Activated T-helper 2 cell treated with anti-CD3 and anti-CD28 coated beads, Interferon-gamma antibody, Interleukin-2, Interleukin-4, amounts not matched to agents 10 μg/mL and 5 μg/mL and 100 μg/mL, durations not matched to agents 14 hours and 24 hours and 36 hours (primary cell): ENCODE data around the gene THEMIS. TPM values are rescaled to one million over a fixed set of nuclear protein-coding genes. Genes with fewer than 3 reads are reported as not detected.

ENCODE experiments used
- DNase-seq: peaks from one replicate; pipeline ENCODE4 v3.0.0; 2021; ENCODE audit warnings: low spot score
- H3K27ac Mint-ChIP-seq: one replicate; pipeline ENCODE4 v1.8.0; 2021; ENCODE audit warnings: mixed read lengths
- H3K27me3 Mint-ChIP-seq: one replicate; pipeline ENCODE4 v1.8.0; 2021; ENCODE audit warnings: low read depth, mixed read lengths
- H3K36me3 Mint-ChIP-seq: one replicate; pipeline ENCODE4 v1.8.0; 2021; ENCODE audit warnings: low read depth, mixed read lengths
- H3K4me1 Mint-ChIP-seq: one replicate; pipeline ENCODE4 v1.8.0; 2021; ENCODE audit warnings: low read depth, mixed read lengths
- H3K4me3 Mint-ChIP-seq: one replicate; pipeline ENCODE4 v1.8.0; 2021; ENCODE audit warnings: low read depth, mild to moderate bottlenecking, moderate library complexity, mixed read lengths
- H3K9me3 Mint-ChIP-seq: one replicate; pipeline ENCODE4 v1.8.0; 2021; ENCODE audit warnings: mixed read lengths
- intact Hi-C: fragments of 100-400 bp; cut with micrococcal nuclease; formaldehyde crosslinking; loops from one replicate; pipeline ENCODE4 v1.15.1; 2023
- total RNA-seq: library from RNA; stranded (reverse); gene quantifications from 2 replicates; pipeline ENCODE4 v1.2.3, GENCODE V29; 2022

The THEMIS gene
- total RNA-seq, 1 donor from 2014 or later, result 10.2 TPM

DNA sequence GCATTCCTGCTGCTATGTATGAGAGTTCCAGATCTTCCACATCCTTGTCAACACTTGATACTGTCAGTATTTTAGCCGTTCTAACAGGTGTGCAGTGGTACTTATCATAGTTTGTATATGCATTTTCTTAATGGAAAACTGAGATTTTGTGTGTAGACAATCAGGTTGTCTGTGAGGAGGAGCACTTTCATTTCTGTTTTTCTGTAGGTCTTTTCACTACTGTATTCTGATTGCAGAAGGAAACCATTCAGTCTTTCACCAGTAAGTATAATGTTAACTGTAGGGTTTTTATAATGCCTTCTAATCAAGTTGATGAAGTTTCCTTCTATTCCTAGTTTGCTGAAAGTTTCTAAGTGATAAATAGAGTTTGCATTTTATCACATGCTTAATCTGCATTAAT, 216.4 kb downstream of the THEMIS start:
- DNase-seq, result no peak
- intact Hi-C loops, result no loop called here
- H3K27ac Mint-ChIP-seq, result no peak overlapping the region
- H3K4me3 Mint-ChIP-seq, result no peak overlapping the region
- H3K4me1 Mint-ChIP-seq, result no peaks in the 10 kb centered on the region
- no peaks in the 10 kb centered on the region for H3K27me3 Mint-ChIP-seq
- H3K36me3 Mint-ChIP-seq, result no peaks in the 10 kb centered on the region
- peaks cover 13% of the 10 kb centered on the region for H3K9me3 Mint-ChIP-seq
